Fibroblast of skin of left quadriceps (primary cell): ENCODE measurements around the gene PDE1C.
A peak's percentile ranks its signal among the peaks of the same experiment; 100 is the strongest.
"Not testable (repeated sequence)": the region's sequence is repeated elsewhere in the genome, so short reads cannot be mapped to it uniquely, and the experiment has no call there.

ENCODE experiments used
- DNase-seq, 2 experiments: peaks; one replicate each; pipeline ENCODE4 v3.0.0-alpha.2; 2013; ENCODE audit warnings: low read depth in 2 of 2

The PDE1C gene

DNA sequence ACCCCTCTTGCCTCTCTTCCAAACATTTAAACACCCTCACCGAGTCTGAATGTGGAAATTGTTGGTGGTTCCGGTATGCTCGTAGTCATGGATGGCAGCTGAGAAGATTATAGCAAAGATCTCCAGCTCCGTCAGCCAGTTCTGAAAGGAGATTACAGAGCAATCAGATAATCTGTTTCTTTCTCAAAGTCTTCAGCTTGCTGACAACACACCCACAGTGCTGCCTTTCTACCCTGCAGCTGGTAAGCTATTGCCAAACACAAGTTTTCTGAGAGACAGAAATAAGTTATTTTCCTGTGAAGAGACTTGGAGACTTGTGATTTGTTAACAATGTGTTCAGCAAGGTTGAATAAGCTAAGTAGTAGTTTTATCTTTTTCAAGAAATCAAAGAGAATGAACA is 219.6 kb downstream of the PDE1C start:
- DNase-seq: no peak

DNA sequence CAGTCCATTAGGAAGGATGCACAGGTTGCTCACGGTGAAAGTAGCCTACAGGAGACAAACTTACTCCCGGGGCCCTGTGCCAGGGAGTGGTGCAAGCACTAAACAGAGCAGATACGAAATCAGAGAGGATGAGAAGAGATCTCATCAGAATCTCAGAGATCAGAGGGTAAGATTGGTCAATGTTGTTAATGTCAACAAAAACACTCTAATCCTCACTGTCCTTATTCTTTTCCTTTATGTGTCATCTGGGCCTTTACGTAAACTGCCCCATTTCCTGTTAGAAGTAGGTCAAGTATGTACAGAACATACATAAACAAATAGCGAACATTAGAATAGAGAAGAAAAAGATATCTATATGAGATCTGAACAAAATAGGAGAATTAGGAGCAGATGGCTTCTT is 220.1 kb downstream of the PDE1C start:
- DNase-seq: no peak

DNA sequence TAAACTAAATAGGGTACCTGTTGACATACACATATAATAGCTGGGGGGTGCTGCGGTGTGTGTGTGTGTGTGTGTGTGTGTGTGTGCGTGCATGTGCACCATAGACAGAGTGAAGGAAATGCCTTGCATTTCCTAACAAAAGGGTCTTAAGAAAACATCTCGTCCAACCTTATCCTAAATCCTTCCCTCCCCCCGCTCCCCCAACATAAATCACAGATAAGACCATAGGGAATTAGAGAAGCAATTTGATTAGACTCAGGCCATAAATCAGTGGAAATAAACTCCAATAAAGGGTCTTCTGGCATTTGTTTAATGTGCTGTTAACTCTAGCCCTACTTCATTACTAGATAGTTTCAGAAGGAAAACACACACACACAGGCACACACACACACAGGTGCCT is 234.7 kb downstream of the PDE1C start:
- DNase-seq: no peak

DNA sequence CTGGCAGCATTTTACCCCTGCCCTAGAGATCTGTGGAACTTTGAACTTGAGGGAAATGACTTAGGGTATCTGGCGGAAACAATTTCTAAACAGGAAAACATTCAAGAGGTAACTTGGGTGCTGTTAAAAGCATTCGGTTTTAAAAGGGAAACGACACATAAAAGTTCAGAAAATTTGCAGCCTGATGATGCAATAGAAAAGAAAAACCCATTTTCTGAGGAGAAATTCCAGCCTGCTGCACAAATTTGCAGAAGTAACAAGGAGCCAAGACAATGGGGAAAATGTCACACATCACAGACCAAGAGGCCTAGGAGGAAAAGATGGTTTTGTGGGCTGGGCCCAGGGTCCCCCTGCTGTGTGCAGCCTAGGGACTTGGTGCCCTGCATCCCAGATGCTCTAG is 236.6 kb downstream of the PDE1C start:
- DNase-seq: not testable (repeated sequence)

DNA sequence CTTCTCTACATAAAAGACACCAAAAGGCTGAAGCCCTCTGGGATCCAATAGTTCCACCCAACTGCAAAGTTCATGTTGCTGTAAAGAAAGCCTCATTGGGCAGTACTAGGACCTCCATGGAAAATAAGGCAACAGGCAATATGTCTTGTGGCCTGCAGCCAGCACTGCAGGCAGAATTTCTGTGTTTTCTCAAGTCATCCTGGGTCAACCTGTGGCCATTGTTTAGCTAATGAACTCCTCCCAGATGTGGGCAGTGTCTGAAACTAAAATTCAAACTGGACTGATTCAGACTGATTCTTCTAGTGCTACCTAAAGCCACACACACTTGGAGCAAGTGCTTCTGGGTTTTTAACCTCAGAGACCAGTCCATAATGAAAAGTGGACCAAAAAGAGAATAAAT is 241.7 kb downstream of the PDE1C start:
- DNase-seq: no peak

DNA sequence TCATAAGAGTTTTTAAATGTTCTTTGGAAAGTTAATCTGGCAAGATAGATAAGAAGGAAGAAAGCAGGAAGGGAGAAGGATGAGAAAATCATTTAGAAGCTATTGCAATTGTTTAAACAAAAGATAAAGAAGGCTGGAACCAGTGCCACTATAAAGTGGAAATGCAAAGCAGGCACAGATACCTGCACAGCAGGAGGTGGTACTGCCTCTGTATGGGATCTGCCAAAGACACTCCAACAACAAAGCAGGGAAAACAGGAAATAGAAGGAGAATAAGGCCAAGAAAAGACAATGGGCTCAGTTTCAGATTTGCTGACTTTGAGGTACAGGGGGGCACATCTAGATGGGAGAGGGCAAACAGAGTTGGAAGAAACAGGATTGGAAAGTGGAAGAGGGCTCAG is 244.6 kb downstream of the PDE1C start:
- DNase-seq: no peak

DNA sequence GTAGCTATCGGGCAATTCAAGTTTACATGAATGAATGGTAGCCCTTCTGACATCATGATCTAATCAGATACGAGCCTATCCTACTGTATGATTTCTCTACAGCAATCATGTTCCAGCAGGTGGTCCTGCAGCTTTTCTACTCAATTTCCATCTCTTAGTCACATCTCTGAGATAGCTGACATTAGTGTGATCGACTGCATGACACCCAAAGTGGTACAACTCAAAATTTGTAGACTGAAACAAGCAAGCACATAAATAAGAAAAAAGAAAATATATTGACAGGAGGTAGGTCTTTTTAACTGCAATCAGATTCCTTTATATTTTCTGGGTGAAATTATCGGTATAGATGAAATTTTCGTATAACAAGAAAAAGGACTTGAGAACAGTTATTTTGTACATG is 251.2 kb downstream of the PDE1C start:
- no peak for DNase-seq

DNA sequence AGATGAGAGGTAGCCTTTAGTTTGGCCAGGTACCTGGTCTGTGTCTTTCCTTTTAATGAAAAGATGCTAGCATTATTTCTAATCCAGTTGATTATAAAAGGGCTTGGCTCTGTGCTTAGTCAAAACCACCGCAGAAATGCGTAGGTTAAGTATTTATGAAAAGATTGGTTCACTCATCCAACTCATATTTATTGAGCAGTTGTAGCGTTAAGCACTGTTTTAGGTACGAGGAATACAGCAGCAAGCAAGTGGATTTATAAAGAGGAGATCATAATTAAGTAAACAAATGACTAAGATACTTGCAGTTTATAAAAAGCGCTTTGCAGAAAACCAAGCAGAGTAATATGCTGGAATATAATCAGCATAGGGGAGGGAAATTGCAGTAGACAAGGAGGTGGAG is 253.4 kb downstream of the PDE1C start:
- DNase-seq: no peak

DNA sequence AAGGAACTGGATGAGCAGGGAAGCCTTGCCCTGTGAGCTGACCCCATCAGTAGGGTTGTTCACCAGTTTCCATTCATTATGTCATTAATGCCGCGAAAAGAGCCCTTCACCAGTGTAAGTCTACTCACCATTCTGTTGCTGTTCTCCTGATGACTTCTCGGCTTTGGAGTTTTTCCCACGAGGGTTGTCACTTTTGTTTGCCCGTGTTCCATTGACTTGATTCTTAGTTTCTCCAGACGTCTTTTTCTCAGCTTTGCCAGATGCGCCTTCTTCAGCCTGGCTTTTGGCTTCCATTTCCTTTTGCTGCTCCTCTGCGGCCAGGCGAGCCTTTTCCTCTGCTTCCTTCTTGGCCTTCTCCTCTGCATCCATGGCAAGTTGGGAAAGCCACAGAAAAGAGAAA is 254.4 kb downstream of the PDE1C start:
- no peak for DNase-seq

DNA sequence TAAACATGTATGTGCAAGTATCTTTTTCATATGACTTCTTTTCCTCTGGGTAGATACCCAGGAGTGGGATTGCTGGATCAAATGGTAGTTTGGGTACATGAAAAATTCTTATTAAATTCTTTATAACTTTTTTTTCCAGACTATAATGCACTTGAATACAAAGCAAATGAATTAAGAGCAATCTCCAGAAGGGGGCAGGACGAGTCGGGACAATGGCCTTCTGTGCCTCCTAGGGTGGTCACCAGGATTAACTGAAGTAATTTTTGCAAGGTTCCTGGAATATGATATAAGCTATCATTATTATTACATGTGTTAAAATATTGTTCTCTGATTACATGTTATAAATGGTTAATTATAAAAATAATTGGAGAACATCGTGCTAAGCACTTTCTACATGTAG is 256.0 kb downstream of the PDE1C start:
- DNase-seq: no peak

DNA sequence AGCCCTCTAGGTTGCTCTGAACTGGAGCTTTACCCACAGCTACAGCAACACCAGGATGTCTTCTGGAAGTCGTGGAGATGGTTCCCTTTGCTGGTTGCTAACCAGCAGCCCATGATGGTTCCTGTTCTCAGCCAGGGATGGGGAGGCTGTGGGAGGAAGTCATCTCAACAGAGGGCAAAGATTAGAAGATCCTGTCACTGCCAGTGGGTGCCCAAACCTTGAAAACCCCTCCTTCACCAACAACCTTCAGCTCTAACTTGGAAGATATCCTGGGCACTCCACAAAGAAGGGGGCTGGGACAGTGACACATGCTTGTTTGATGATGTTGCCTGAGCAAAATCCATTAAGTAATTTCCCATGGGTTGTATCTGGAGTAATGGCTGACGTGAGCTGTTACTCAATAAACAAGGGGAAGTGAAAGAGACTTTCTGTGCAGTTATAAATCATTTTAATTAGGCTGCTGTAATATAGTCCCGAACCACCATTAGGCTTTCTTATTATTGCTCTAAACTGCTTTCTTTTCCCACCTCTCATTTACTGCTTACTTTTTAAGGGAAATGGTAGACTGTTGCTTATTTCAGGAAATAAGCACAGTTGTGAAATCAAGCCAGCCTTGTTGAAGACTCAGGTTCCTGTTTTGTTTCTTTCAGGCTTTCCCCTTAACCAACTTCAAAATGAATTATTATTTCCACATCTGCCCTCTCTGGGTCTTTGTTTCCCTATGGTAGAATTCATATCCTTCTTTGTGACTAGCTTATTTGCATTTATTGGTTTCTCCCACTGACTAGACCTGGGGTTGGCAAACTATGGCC is 258.4 kb downstream of the PDE1C start:
- DNase-seq: peak; percentile 55 to 64

DNA sequence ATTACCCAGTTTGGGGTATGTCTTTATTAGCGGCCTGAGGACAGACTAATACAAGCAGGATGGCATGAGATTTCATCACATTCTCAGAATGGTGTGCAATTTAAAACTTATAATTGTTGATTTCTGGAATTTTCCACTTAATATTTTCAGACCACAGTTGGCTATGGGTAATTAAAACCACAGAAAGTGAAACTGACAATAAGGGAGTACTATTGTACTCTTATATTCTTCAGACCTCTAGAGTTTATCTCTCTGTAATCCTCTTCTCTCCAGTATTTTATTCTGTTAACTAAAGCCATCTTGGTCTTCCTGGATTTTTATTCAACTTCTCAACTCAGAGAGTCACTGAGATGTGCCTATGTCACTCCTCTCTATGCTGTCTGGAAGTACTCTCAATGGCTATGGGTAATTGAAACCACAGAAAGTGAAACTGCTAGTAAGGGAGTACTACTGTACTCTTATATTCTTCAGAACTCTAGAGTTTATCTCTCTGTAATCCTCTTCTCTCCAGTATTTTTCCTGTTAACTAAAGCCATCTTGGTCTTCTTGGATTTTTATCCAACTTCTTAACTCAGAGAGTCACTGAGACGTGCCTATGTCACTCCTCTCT is 264.9 kb downstream of the PDE1C start:
- no peak for DNase-seq

DNA sequence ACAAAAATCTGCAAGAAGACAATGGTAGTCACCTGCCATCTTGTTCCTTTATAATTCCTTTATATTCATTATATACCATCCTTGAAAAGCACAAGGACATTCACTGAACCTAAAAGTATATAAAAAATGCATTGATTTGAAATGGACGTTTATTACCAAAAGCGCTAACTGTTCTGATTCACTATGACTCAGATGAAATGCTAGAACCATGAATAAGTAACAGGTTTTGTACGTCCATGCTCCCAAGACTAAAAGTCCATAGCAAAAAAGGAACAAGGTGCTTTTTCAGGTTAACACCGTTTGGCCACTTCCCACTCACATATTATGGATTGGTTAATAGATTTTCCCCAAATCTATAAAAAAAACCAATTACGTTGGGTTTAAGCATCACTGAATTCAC is 273.8 kb downstream of the PDE1C start:
- DNase-seq: no peak

DNA sequence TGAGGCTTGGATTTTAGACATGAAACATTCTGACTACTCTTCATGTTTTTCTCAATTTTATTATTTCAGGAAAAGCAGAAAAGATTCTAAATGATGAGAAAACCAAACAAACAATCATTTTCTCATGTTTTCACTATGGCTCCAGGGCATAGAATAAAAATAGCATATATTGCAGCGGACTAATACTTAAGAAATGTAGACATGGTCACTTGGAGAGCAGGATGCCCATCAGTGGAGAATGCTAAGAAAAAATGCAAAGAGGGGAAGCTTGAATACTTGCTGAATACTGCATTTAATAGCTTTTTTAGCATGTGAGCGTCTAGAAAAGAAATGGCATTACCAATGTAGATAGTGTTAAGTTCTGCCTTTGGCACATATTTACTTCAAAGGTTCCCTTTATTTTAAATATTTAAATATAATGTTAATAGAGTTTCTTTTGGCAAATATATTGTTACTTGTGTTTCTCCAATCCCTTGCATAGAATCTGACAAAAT is 275.3 kb downstream of the PDE1C start:
- no peak for DNase-seq

DNA sequence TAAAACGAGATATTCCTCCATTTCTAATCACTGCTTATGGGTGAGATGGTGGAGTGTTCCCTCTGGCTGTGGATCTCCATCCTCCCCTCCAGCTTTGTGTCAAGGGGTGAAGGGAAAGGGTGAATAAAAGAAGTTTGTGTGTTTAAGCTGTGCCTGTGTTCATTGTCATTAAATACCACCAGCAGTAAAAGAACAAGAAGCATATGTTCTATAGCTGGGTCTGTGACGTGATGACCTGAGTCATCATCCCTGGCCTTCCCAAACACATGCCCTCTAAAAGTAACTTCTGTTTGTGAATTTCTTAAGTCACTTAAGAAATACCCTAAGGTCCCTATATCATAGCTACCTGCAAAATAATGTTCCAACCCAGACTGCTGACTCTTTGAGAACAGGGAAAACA is 278.3 kb downstream of the PDE1C start:
- DNase-seq: peak in 1 of 2 experiments; percentile 11

DNA sequence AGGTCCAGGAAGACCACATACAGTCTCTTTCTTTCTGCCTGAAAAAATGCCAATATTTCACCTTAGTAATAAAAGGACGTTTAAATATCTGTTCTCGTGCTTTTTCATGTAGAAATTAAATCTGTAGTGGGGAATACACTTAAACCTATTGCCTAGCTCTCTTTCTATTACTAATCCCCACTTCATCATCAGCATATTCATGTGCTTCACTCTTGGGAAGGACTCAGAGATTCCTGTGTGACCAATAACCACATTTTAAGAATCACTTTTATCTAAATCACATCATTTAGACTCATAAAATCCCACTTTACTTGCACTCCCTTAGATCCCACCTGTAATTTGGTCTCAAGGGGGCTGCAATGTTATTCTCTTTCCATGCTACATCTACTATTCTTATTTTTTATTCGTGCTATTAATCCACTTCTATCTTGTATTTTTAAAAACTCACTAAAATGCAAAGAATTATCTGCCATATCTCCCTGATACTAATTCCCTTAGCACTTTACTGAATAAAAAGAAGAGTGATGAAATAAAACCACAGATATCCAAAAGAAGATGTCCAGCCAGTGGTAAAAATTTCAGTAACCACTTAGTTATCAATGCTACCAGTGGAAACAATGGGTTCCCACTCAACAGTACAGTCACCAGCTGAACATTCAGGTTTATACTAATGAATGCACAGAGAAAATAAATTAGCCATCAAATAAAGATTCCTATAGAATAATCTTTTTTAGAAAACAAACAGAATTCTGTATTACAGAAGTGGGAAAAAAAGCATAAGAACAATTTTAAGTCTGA is 281.1 kb downstream of the PDE1C start:
- no peak for DNase-seq

DNA sequence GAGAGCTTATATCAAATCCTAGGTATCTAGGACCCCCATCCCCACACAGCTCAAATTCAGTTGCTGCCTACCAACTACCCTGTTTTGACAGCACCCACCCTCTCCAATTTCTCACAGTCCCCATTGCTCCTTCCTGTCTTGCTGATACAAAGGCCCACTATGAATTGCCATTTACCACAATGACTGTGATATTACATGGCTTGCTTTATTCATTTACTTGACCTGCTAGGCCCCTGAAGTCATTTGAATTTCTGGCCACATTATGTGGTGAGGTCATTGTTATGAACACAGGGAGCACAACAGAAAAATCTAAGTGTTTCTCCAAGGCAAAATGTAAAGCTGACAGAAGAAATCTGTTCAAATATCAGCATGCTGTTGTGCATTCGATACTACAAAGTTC is 281.8 kb downstream of the PDE1C start:
- no peak for DNase-seq

DNA sequence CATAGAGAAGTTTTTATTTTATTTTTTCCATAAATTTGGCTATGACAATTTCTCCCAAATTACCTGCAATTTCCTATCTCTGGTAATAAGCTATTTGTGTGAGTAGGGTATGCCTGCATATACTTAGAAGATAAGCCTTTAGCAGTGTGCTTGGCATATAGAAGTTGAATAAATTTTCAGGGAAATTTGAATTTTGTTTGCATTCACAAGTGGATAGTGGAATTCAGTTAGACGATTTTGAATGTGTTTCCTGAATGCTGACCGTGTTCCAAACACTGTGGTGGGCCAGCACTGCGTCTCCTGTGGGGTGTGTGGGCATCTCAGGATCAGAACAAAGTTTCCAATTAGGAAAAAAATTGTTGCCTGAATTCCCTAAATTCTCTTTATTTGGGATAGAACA is 283.9 kb downstream of the PDE1C start:
- no peak for DNase-seq

DNA sequence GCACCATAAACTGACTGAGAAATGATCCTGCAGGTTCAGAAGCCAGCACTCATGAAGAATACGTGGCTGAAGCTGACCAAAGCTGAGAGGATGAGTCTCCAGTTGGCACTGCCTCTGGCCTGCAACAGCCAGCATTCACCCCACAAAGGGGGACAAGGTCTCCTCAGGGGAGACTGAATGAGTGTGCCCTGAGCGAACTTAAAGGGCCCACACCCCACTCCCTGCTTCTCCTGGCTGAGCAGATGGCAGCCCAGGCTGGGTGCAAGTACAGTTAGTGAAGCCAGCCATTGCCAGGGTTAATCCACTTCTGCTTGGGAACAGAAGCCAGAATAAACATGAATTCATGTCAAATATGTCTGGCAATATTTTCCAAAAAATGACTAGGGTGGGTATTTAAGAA is 285.1 kb downstream of the PDE1C start:
- no peak for DNase-seq

DNA sequence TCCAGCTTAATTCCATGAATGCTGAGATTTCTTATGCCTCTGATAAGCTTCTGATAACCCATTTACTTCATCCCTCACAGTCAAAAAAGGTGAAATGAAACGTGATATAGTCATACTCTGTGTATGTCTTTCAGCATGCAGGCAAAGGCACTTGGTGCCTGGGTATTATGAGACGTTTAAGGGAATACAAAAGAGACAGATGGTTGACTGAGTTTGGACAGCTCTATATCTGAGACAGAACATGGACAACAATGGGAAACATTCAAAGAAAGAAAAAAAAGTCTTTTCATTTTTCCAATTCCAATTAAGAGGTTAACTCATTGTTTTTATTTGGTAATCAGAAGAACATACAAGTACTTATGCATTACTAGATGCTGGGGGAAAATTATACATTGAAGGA is 287.0 kb downstream of the PDE1C start:
- no peak for DNase-seq

DNA sequence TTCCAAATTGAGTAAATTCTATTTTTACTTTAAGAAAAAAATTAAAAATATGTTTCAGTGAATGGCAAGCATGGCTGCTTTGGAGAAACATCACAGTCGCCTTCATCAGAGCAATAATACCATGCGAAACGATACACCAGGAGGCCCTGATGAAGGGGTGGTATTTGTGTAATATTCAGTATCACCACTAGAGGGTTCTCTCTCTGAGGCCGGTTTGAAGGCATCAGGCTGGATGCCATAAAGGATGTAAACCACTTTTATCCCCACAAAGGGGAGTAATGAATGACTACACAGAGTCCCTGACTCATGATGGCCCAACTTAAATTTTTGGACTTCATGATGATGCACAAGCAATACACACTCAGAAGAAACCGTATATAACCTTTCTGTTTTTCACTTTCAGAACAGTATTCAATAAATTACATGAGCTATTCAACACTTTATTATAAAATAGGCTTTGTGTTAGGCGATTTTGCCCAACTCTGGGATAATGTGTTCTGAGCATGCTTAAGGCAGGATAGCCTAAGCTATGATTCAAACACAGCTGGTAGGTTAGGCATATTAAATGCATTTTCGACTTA is 287.7 kb downstream of the PDE1C start:
- peak; percentile 48 to 49 for DNase-seq

DNA sequence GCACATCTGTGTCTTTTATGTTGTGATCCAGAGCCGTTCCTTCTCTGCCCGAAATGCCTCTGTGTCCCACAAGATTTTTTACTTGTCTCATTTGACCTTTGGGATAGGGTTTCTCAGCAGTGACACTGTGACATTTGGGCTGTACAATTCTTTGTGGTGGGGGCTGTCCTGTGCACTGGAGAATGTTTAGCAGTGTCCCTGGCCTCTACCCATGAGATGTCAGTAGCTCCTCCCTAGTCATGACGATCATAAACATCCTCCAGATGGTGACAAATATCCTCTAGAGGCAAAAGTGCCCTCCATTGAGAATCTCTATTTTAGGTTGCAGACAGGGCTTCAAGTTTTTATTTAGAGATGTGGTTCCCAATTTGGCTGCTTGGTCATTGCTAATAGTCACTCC is 291.9 kb downstream of the PDE1C start:
- no peak for DNase-seq
